HEK293T (cell line): ENCODE results near the gene STATH.
"Not testable (repeated sequence)": the region's sequence is repeated elsewhere in the genome, so short reads cannot be mapped to it uniquely, and the experiment has no call there.

Experiments used
- FOXA1 ChIP-seq: fragments of 450-650 bp; IDR thresholded peaks from 2 replicates; pipeline ENCODE4 v1.6.1; 2016; ENCODE audit warnings: mild to moderate bottlenecking
- FOXK2 ChIP-seq: fragments of 450-650 bp; IDR thresholded peaks from 2 replicates; pipeline ENCODE4 v1.6.1; 2016; ENCODE audit warnings: mild to moderate bottlenecking
- PKNOX1 ChIP-seq: fragments of 450-650 bp; IDR thresholded peaks from 2 replicates; pipeline ENCODE4 v1.6.1; 2016
- TARDBP ChIP-seq: fragments of 450-650 bp; IDR thresholded peaks from 2 replicates; pipeline ENCODE4 v1.6.1; 2016

- not testable (repeated sequence) for TF ChIP-seq TARDBP, PKNOX1, FOXK2, FOXA1
Measured at GRCh38 chr4:70039928-70040327, 44.2 kb downstream of the STATH start.
